Endodermal cell (in vitro differentiated cells): Measurements from ENCODE around the gene SBF2. TPM values are rescaled to one million over a fixed set of nuclear protein-coding genes. Genes with fewer than 3 reads are reported as not detected.
A peak's percentile ranks its signal among the peaks of the same experiment; 100 is the strongest.

Experiments
- DNase-seq: peaks from one replicate; pipeline ENCODE4 v3.0.0-alpha.2; 2017
- H3K27ac ChIP-seq: 2 replicates; pipeline ENCODE4 v1.5.1; 2013; ENCODE audit warnings: mild to moderate bottlenecking, low read depth, low read length, moderate library complexity
- H3K27me3 ChIP-seq: 2 replicates; pipeline ENCODE4 v1.6.1; 2013; ENCODE audit warnings: mild to moderate bottlenecking, low read length, moderate library complexity; ENCODE audit not compliant: insufficient read depth, control insufficient read depth, poor library complexity, severe bottlenecking
- H3K36me3 ChIP-seq: 2 replicates; pipeline ENCODE4 v1.7.0; 2013; ENCODE audit warnings: mild to moderate bottlenecking, low read length, moderate library complexity; ENCODE audit not compliant: control insufficient read depth, insufficient read depth
- H3K4me1 ChIP-seq: one replicate; pipeline ENCODE4 v1.7.0; 2013; ENCODE audit warnings: low read length; ENCODE audit not compliant: control insufficient read depth, insufficient read depth
- H3K4me3 ChIP-seq: 2 replicates; pipeline ENCODE4 v1.5.1; 2013; ENCODE audit warnings: mild to moderate bottlenecking, low read length, moderate library complexity
- H3K9ac ChIP-seq: 2 replicates; pipeline ENCODE4 v1.6.1; 2013; ENCODE audit warnings: mild to moderate bottlenecking, low read length, moderate library complexity; ENCODE audit not compliant: poor library complexity, severe bottlenecking; ENCODE audit errors: extremely low read depth
- H3K9me3 ChIP-seq: 2 replicates; pipeline ENCODE4 v1.6.1; 2013; ENCODE audit warnings: mild to moderate bottlenecking, low read length, moderate library complexity; ENCODE audit not compliant: control insufficient read depth
- H3K27ac Mint-ChIP-seq: 2 replicates; pipeline ENCODE4 v1.8.0; 2020; ENCODE audit warnings: mixed read lengths
- H3K27me3 Mint-ChIP-seq: 2 replicates; pipeline ENCODE4 v1.8.0; 2021; ENCODE audit warnings: mild to moderate bottlenecking, mixed read lengths; ENCODE audit not compliant: insufficient read depth
- H3K36me3 Mint-ChIP-seq: 2 replicates; pipeline ENCODE4 v1.8.0; 2020; ENCODE audit warnings: low read depth, mixed read lengths
- H3K4me1 Mint-ChIP-seq: 2 replicates; pipeline ENCODE4 v1.8.0; 2020; ENCODE audit warnings: mixed read lengths
- H3K4me3 Mint-ChIP-seq: 2 replicates; pipeline ENCODE4 v1.8.0; 2020; ENCODE audit warnings: mild to moderate bottlenecking, moderate library complexity, mixed read lengths
- H3K9me3 Mint-ChIP-seq: 2 replicates; pipeline ENCODE4 v1.8.0; 2020; ENCODE audit warnings: mild to moderate bottlenecking, mixed read lengths
- CTCF ChIP-seq: fragments of 200-600 bp; sonication (generic); conservative IDR thresholded peaks from 2 replicates; pipeline ENCODE4 v1.5.0; 2021; ENCODE audit warnings: antibody characterized with exemption, mild to moderate bottlenecking
- WGBS, 2 experiments: methylation state at CpG; one replicate each; pipeline versions ENCODE4 v1.1.5 to v1.1.7; 2013; ENCODE audit warnings: missing lambda C conversion rate in 2 of 2, mixed read lengths in 1 of 2; ENCODE audit not compliant: insufficient coverage in 1 of 2, insufficient read length in 1 of 2; 5-methylcytosine and 5-hydroxymethylcytosine counted together
- total RNA-seq, 2 donors: library from RNA; stranded (reverse); fragmentation: NEBNext Ultra II Directional in 1 of 2; extraction: Animal tissue kit (Norgen Biotek cat#: 25700) in 1 of 2; gene quantifications; 2 replicates in 1 of 2; 3 replicates in 1 of 2; pipeline ENCODE4 v1.2.1, GENCODE V29; 2021

Gene SBF2
- total RNA-seq, 2 donors from 2014 or later, result 27.1 to 32.5 TPM

GRCh38 chr11:9895006-9895405, 399.0 kb downstream of the SBF2 start:
- no peaks in the 10 kb centered on the region for H3K4me1 Mint-ChIP-seq
- TF ChIP-seq CTCF, result no peak
- H3K4me3 Mint-ChIP-seq, result no peak overlapping the region
- Histone ChIP-seq H3K27me3 (no peaks in the 10 kb centered on the region), H3K4me3 (no peak overlapping the region), H3K9ac (no peak overlapping the region), H3K36me3 (peaks cover 10% of the 10 kb centered on the region), H3K27ac (no peak overlapping the region), H3K9me3 (peaks cover 9% of the 10 kb centered on the region), H3K4me1 (no peaks in the 10 kb centered on the region)
- no peaks in the 10 kb centered on the region for H3K27me3 Mint-ChIP-seq
- 100% methylated on average over 1 of the region's 1 CpG for WGBS, 2 experiments
- peaks cover 15% of the 10 kb centered on the region for H3K9me3 Mint-ChIP-seq
- H3K36me3 Mint-ChIP-seq, result peaks cover 8% of the 10 kb centered on the region
- no peak for DNase-seq
- H3K27ac Mint-ChIP-seq, result no peak overlapping the region

DNA sequence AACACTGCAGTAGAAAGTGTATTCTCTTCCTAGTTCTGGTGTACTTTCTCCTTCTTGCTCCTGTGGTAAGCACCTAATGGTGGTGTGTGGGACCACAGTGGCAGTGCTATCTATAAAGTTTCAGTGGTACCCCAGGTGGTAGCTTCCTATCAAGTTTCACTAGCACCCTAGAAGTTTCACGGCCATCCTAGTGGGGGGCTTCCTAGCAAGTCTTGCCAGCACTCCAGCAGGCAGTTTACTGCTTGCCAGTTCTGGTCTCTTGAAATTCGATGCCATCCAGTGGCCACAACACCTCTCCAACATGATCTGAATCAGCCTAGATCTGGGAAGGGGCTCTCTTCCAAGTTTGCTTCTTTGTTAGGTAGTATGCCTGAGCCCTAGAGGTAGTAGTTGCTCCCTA, 400.5 kb downstream of the SBF2 start:
- peaks cover 15% of the 10 kb centered on the region for H3K9me3 Mint-ChIP-seq
- TF ChIP-seq CTCF, result peak; percentile 14
- no peaks in the 10 kb centered on the region for H3K4me1 ChIP-seq
- peaks cover 9% of the 10 kb centered on the region for H3K9me3 ChIP-seq
- peak; percentile 58 for DNase-seq
- H3K4me3 ChIP-seq, result no peak overlapping the region
- 75 to 76% methylated on average over 2 of the region's 2 CpGs for WGBS, 2 experiments
- H3K27ac Mint-ChIP-seq, result no peak overlapping the region
- H3K9ac ChIP-seq, result no peak overlapping the region
- H3K27ac ChIP-seq, result no peak overlapping the region
- no peaks in the 10 kb centered on the region for H3K27me3 Mint-ChIP-seq
- H3K36me3 Mint-ChIP-seq, result peaks cover 8% of the 10 kb centered on the region
- peaks cover 10% of the 10 kb centered on the region for H3K36me3 ChIP-seq
- H3K4me3 Mint-ChIP-seq, result no peak overlapping the region
- H3K27me3 ChIP-seq, result no peaks in the 10 kb centered on the region
- no peaks in the 10 kb centered on the region for H3K4me1 Mint-ChIP-seq

DNA sequence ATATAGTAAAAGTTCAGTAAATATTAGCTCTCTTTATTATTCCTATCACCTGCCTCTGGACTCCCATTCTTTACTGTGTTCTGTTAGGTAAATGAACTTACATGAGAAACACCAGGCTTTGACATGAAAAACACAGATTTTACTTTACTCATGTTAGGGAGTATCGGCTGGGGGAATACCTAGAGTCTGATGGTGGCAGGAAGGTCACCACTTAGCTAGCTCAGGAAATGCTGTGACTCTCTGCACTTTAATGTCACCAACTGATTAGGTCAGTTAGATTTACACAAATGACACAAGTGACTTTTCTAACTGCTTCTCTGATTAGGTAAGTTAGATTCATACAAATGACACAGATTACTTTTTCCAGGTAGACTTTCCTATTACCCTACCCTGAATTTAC, 405.1 kb downstream of the SBF2 start:
- Mint-ChIP-seq H3K27ac (no peak overlapping the region), H3K4me1 (peaks cover 3% of the 10 kb centered on the region), H3K4me3 (no peak overlapping the region), H3K36me3 (no peaks in the 10 kb centered on the region), H3K27me3 (no peaks in the 10 kb centered on the region), H3K9me3 (peaks cover 2% of the 10 kb centered on the region)
- no peaks in the 10 kb centered on the region for H3K4me1 ChIP-seq
- H3K9me3 ChIP-seq, result no peaks in the 10 kb centered on the region
- DNase-seq, result no peak
- no peak overlapping the region for H3K9ac ChIP-seq
- no peak overlapping the region for H3K27ac ChIP-seq
- no peak for TF ChIP-seq CTCF
- H3K36me3 ChIP-seq, result no peaks in the 10 kb centered on the region
- H3K4me3 ChIP-seq, result no peak overlapping the region
- H3K27me3 ChIP-seq, result no peaks in the 10 kb centered on the region
- WGBS, 2 experiments, result 85 to 86% methylated on average over 1 of the region's 1 CpG
